ENCODE data around the gene TRAM2.

The TRAM2 gene

GRCh38 chr6:52621631-52622030 is 44.8 kb upstream of the TRAM2 start:
- no peak for ATAC-seq
- no peak for TF ChIP-seq ZNF8 (CRISPR knock-in tag; IDR thresholded peaks at IDR 0.05)
- no peak for TF ChIP-seq TOX (CRISPR knock-in tag; IDR thresholded peaks at IDR 0.05; ENCODE audit: borderline replicate concordance)
- no peak for TF ChIP-seq BACH2 (CRISPR knock-in tag; IDR thresholded peaks at IDR 0.05; ENCODE audit: borderline replicate concordance)
- no peak for TF ChIP-seq POU6F1 (CRISPR knock-in tag; IDR thresholded peaks at IDR 0.05; ENCODE audit: borderline replicate concordance, low read depth)
- no peak for TF ChIP-seq ZC3H10 (CRISPR knock-in tag; IDR thresholded peaks at IDR 0.05)
- no peak for TF ChIP-seq ISL1 (CRISPR knock-in tag; IDR thresholded peaks at IDR 0.05)
- no peak for TF ChIP-seq ZFP3 (CRISPR knock-in tag; IDR thresholded peaks at IDR 0.05)
- TF ChIP-seq TCF4 (CRISPR knock-in tag; IDR thresholded peaks at IDR 0.05; ENCODE audit: borderline replicate concordance) = no peak
- TF ChIP-seq RARB (CRISPR knock-in tag; IDR thresholded peaks at IDR 0.05) = no peak
- no peak for TF ChIP-seq ESRRG (CRISPR knock-in tag; IDR thresholded peaks at IDR 0.05)
- no peak for TF ChIP-seq ZFP30 (CRISPR knock-in tag; IDR thresholded peaks at IDR 0.05)
- TF ChIP-seq CSRNP3 (CRISPR knock-in tag; IDR thresholded peaks at IDR 0.05) = no peak
- TF ChIP-seq CSDC2 (CRISPR knock-in tag; IDR thresholded peaks at IDR 0.05) = no peak
- no peak for TF ChIP-seq CREB5 (CRISPR knock-in tag; IDR thresholded peaks at IDR 0.05; ENCODE audit: low read depth)
- TF ChIP-seq PPARA (CRISPR knock-in tag; IDR thresholded peaks at IDR 0.05; ENCODE audit: borderline replicate concordance) = no peak
- TF ChIP-seq TSHZ2 (CRISPR knock-in tag; IDR thresholded peaks at IDR 0.05) = no peak
- no peak for TF ChIP-seq ZNF70 (CRISPR knock-in tag; IDR thresholded peaks at IDR 0.05)

GRCh38 chr6:52620906-52621190 is 44.0 kb upstream of the TRAM2 start:
- no peak for TF ChIP-seq ARNTL (CRISPR knock-in tag; IDR thresholded peaks at IDR 0.05; ENCODE audit: borderline replicate concordance, low read depth)
- no peak for TF ChIP-seq POU6F1 (CRISPR knock-in tag; IDR thresholded peaks at IDR 0.05; ENCODE audit: borderline replicate concordance, low read depth)
- TF ChIP-seq ESRRG (CRISPR knock-in tag; IDR thresholded peaks at IDR 0.05) = no peak
- TF ChIP-seq ZNF565 (CRISPR knock-in tag; conservative IDR thresholded peaks at IDR 0.05; ENCODE audit: low read depth) = no peak
- no peak for TF ChIP-seq PPARA (CRISPR knock-in tag; IDR thresholded peaks at IDR 0.05; ENCODE audit: borderline replicate concordance)
- TF ChIP-seq RARB (CRISPR knock-in tag; IDR thresholded peaks at IDR 0.05) = no peak
- ATAC-seq = no peak; the same call in 2 of the 3 replicates

- TF ChIP-seq TCF4 (CRISPR knock-in tag; IDR thresholded peaks at IDR 0.05; ENCODE audit: borderline replicate concordance) (no peak), ZFP30 (CRISPR knock-in tag; IDR thresholded peaks at IDR 0.05) (no peak), CREB5 (CRISPR knock-in tag; IDR thresholded peaks at IDR 0.05; ENCODE audit: low read depth) (no peak), ZNF8 (CRISPR knock-in tag; IDR thresholded peaks at IDR 0.05) (no peak), ZC3H10 (CRISPR knock-in tag; IDR thresholded peaks at IDR 0.05) (no peak), PATZ1 (CRISPR knock-in tag; IDR thresholded peaks at IDR 0.05; ENCODE audit: borderline replicate concordance) (no peak), BACH2 (CRISPR knock-in tag; IDR thresholded peaks at IDR 0.05; ENCODE audit: borderline replicate concordance) (no peak), ESRRG (CRISPR knock-in tag; IDR thresholded peaks at IDR 0.05) (no peak), TSHZ2 (CRISPR knock-in tag; IDR thresholded peaks at IDR 0.05) (no peak), GLIS3 (CRISPR knock-in tag; IDR thresholded peaks at IDR 0.05) (no peak)
Measured at GRCh38 chr6:52620055-52620905, 43.4 kb upstream of the TRAM2 start.

More at GRCh38 chr6:52620055-52620905, 43.4 kb upstream of the TRAM2 start:
- peak; percentile 89 for ATAC-seq

All from SK-N-SH treated with all-trans-retinoic acid at 6 μM for 48 hours (cell line).